Fibroblast of the conjunctiva (primary cell): ENCODE results near the gene ELMO1.

Source experiments
- DNase-seq: peaks from one replicate; pipeline ENCODE4 v3.0.0-alpha.2; 2010; ENCODE audit warnings: low read depth

ELMO1 gene

DNA sequence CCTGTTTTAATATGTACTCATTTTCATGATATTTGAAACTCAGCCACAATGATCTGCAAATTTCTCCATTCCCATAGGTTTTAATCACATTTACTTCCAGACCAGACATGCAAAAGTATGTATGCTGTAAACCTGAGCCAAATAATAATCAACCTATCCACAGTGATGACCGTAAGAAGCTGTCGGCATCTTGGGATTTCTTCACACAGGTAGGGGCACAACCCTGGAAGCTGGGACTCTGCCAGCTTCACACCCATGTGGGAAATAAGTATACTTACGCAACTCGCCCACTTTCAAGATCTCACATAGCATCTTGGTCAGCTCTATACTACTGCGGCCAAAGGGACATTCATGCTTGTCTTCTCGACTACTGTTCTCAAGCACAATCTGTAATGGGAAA, 352.3 kb downstream of the ELMO1 start:
- no peak for DNase-seq

GRCh38 chr7:37095122-37095521, 353.5 kb downstream of the ELMO1 start:
- no peak for DNase-seq

GRCh38 chr7:37093257-37093656, 355.4 kb downstream of the ELMO1 start:
- DNase-seq: no peak

DNA sequence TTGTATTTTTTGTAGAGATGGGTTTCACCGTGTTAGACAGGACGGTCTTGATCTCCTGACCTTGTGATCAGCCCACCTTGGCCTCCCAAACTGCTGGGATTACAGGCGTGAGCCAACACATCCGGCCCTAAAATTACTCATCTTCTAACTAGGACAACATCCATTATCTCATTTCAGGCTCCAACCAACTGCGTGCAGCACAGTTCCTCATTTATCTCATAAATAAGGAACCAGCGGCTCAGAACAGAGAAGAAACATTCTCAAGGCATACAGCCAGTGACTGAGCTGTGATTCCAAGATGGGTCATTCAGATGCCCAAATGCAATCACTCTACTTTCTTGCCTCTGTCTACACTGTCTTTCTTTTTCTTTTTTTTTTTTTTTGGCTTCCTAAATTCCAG, 356.1 kb downstream of the ELMO1 start:
- DNase-seq: no peak

- no peak for DNase-seq
Measured at GRCh38 chr7:37089972-37090371, 358.7 kb downstream of the ELMO1 start.

- no peak for DNase-seq
Measured at GRCh38 chr7:37085600-37085999, 363.1 kb downstream of the ELMO1 start.

DNA sequence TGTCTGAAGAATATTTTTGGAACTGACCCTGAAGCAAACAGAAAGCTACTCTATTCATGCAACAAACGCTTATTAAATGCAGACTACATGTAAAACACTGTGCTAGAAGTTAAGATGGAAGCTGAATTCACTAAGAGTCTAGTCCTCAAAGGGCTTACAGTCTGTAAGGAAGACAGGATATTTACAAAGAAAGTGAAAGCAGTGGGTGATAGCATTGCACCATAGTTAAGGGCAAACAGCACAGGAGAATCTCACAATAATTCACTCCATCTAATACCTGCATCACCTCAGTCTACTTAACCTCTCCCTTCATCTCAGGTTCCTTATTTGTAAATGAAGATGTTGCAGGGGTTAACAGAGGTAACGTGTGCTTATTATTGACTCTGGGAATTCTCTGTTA, 364.4 kb downstream of the ELMO1 start:
- no peak for DNase-seq

GRCh38 chr7:37083311-37084096, 365.2 kb downstream of the ELMO1 start:
- DNase-seq: peak; percentile 5

GRCh38 chr7:37081436-37081835, 367.2 kb downstream of the ELMO1 start:
- no peak for DNase-seq

- no peak for DNase-seq
Measured at GRCh38 chr7:37079420-37079819, 369.2 kb downstream of the ELMO1 start.

DNA sequence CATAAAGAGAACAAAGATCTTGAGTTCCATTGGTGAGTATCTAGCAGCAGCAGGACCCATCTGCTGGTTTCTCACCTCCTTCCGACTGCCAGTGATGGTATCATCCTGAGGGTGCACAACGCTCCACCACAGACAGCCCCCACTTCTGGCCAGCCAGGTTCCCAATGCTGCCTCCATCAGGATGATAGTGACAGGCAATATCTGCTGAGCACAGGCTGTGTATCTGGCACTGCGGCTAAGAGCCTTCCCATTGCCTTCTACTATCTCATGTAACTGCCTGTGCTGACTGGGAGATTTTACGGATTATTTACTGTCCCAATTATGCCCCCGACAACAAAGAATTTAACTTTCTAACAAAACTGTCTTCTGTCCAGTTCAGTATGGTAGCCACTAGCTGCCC, 372.0 kb downstream of the ELMO1 start:
- no peak for DNase-seq

DNA sequence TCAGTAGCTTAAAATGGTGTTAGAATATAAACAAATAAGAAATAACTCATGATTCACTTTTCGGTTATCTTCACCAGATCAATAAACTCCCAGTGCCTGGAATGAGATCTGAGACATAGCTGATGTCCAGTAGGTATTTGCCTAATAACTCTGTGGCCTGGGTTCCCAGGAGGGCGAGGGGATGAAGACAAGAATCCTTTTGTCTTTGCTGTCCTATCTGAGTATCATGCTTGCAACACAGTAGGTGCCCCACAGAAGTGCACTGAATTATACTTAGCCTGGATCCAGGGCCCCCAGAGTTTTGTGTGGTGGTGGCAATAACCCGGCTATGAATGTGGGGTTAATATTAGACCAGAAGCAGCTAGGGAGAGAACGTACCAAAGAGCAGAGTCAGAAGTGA, 374.3 kb downstream of the ELMO1 start:
- DNase-seq: no peak

GRCh38 chr7:37071124-37071523, 377.5 kb downstream of the ELMO1 start:
- no peak for DNase-seq

GRCh38 chr7:37070471-37070870, 378.2 kb downstream of the ELMO1 start:
- DNase-seq: no peak

DNA sequence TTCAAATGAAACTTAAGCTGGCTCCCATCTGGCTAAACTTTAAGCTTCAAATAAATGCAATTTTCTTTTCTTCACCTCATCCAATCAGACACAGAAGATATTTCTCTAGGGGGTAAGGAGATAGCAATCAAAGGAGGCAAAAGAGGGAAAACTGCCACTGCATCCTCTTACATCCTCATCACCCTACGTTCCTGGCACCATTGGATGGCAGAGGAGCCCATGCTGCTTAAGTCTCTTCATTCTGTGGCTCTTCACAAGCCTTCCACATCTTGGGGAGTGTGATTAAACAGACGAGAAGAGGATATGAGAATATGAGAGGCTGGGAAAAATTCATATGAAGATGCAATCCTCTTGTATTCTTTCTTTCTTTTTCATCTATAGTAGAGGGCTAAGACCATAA, 378.6 kb downstream of the ELMO1 start:
- DNase-seq: no peak

GRCh38 chr7:37069336-37069735, 379.3 kb downstream of the ELMO1 start:
- no peak for DNase-seq

DNA sequence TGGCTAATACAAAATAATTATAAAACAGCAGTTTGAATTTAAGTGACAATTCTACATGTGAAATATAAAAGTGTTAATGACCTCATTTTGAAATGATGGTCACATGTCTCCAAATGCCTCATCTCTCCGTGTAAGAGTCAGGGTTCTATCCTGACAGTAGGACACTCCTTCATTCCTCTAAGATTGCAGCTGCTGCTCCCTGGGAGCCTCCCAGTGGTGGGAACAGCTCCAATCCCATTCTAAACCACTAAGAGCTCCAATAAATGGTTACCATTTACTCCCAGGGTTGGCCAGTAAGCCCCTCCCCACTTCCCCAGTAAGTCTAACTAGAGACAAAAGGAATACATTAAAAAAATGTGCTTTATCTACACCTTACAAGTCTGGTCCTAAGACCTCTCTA, 379.8 kb downstream of the ELMO1 start:
- DNase-seq: no peak

DNA sequence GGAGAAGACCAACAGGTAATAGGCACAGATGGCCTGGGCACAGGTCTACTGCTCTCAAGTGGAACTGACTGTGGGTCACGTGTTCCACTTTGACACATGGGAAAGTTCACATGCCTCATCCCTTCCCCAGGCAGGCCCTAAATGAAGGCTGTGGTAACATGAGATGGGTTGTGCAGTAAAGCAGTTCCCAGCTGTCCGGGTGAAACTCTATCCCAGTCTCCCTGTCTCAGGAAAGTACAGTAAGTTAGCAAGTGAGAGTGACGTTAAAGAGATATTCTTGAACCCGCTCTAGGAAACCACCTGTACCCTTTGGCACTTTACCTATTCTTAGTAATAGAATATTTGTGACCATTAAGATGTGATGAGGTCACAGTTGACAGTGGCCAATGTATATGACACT, 380.6 kb downstream of the ELMO1 start:
- no peak for DNase-seq

- no peak for DNase-seq
Measured at GRCh38 chr7:37065779-37066271, 382.8 kb downstream of the ELMO1 start.

DNA sequence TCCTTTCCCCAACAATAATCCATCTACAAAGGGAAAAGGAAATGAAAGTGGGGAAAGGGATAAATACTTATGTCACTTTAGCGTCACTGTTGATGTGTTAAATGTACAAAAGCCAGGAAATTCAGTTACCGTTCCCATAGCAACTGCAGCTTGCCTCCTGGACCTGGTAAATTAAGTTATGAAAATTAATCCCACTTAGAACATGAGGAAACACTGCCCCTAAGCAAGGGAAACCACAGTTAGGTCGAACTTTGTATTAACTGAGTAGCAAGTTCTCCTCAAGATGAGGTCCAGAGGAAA, 386.2 kb downstream of the ELMO1 start:
- no peak for DNase-seq

DNA sequence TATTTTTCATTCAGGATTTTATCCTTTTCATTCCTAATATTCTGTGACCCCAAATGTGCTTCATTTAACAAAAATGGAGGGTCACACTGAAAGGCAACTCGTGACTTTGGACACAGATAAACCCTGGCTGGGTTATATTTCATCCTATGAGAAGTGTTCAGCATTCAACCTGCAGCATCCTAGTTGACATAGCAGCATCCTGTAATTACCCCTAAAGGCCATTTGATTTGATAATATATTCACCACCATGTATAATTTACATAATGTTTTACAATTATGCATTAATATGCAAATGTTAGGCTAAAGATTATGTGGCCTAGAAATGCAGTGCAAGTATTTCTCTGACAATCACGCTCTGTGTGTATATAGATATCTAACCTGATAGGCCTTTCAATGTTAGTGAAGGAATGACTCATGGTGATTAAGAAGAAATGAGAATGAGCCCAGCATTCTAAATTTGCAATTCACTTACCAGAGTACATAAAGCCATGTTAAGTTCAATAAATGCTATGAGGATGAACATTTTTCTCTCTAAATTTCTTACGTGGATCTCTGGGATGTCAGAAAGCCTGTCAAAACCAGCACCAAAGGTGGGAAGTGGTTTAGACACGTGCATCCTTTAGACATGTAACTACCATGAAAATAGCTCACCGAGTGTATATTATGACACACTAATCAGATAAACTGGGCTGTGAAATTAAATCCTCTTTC, 386.7 kb downstream of the ELMO1 start:
- no peak for DNase-seq

- no peak for DNase-seq
Measured at GRCh38 chr7:37056234-37056912, 392.3 kb downstream of the ELMO1 start.

- DNase-seq: no peak
Measured at GRCh38 chr7:37054624-37055241, 393.9 kb downstream of the ELMO1 start.
